Measurements from ENCODE around the gene TTC7B.

Gene TTC7B

GRCh38 chr14:90538095-90538494 is 278.1 kb downstream of the TTC7B start:
- H3K4me3 ChIP-seq (ENCODE audit: low read depth, low read length) = no peak overlapping the region
- no peak for TF ChIP-seq CTCF (IDR thresholded peaks at IDR 0.05; ENCODE audit: borderline replicate concordance, insufficient read depth, low read depth, low read length)

DNA sequence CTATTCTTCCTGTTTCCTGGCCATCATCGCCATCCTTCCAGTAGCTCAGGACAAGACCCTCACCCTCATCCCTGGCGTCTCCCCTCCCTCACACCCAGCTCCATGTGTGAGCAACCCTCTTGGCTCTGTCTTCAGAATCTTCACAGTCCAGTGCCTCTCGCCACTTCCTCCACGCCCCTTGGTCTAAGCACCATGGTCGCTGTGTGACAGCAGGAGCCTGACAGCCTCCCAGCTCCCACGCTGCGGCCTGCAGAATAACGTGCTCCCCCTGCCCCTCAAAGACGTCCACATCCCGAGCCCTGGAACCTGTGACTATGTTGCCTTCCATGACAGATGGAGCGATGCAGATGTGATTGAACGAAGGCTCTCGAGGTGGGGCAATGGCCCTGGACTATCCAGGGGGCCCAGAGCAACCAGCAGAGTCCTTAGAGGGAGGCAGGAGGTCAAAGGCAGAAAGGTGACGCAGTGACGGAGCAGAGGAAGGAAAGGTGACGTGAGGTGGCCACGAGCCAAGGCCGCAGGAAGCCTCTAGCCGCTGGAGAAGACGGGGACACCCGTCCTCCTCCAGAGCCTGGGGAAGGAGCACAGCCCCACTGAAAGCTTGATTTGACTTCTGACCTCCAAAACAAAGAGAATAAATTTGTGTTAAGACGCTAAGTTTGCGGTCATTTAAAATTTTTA is 279.6 kb downstream of the TTC7B start:
- H3K4me3 ChIP-seq (ENCODE audit: low read depth, low read length) = no peak overlapping the region
- no peak for TF ChIP-seq CTCF (IDR thresholded peaks at IDR 0.05; ENCODE audit: borderline replicate concordance, insufficient read depth, low read depth, low read length)

DNA sequence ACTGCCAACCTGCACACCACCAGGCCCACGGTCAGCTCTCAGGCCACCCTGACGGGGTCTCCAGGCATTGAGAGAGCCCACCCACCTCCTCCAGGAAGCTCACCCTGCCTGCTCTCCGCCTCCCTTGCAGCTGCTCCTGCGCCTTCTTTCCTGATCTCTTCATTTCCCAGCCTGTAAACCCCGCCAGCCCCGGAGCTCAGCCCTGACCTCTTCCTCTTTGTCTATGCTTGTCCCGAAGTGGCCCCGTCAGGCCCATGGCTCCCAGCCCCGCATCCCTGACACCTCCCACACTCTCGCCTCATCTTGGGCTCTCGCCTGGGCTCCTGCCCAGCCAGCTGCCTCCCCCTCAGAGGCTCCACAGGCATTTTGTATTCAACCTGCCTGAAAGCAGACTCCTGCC is 280.1 kb downstream of the TTC7B start:
- no peak for TF ChIP-seq CTCF (IDR thresholded peaks at IDR 0.05; ENCODE audit: borderline replicate concordance, insufficient read depth, low read depth, low read length)
- H3K4me3 ChIP-seq (ENCODE audit: low read depth, low read length) = no peak overlapping the region

DNA sequence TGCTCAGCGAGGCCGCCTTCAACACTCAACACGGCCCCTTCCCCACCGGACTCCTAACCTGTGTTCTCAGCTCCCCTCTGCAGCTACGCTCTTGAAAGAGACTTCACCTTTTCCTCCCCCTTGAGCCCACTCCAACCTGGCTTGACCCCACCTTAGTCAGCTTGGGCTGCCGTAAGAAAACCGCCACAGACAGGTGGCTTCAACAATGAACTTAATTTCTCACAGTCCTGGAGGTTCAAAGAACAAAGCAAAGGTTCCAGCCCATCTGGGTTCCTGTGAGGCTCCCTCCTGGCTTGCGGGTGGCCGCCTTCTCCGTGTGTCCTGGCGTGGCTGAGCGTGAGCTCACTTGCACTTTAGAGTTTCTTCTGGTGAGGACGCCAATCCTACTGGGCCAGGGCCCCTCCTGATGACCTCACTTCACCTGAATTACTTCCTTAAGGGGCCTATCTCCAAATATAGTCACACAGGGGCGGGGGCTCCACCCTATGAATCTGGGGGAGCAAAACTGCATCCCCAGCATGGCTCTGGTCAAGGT is 280.6 kb downstream of the TTC7B start:
- no peak overlapping the region for H3K4me3 ChIP-seq (ENCODE audit: low read depth, low read length)
- TF ChIP-seq CTCF (IDR thresholded peaks at IDR 0.05; ENCODE audit: borderline replicate concordance, insufficient read depth, low read depth, low read length) = no peak

- TF ChIP-seq CTCF (IDR thresholded peaks at IDR 0.05; ENCODE audit: borderline replicate concordance, insufficient read depth, low read depth, low read length) = no peak
- H3K4me3 ChIP-seq (ENCODE audit: low read depth, low read length) = no peak overlapping the region
These were observed 281.2 kb downstream of the TTC7B start for GRCh38 chr14:90534838-90535555.

DNA sequence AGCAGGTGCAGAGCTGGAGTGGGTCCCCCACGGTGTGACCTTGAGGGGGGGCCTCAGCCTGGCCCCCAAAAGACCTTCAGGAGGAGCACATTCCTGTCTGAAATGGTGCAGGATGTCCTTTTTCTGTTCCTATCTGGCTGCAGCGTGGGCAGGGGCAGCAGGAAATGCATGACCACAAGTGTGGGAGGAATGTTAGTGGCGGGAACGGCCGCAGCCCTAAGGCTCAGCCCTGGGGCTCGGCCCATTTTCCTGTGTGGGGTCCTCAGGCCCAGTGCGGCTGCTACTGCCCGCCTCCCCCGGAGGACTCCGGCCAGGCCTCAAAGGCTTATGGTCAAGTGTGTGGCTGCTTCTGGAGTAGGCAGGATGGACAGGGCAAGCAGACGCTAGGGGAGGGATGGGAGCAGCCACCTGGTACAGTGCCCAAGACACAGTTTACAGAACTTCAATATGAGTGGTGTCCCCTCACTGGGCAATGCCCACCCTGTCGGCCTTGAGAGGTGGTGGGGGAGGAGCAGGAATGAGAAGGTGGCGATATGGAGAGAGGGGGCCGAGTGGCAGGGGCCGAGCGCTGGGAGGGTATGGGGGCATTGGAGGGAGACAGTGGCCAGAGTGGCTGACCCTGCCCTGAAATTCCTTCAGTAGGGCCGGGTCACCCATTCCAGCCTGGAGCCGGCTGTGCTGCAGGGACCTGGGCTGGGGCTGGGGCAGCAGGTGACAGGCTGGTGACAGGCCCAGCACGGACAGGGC is 282.0 kb downstream of the TTC7B start:
- no peak overlapping the region for H3K4me3 ChIP-seq (ENCODE audit: low read depth, low read length)

More for the DNA sequence above, 282.0 kb downstream of the TTC7B start:
- TF ChIP-seq CTCF (IDR thresholded peaks at IDR 0.05; ENCODE audit: borderline replicate concordance, insufficient read depth, low read depth, low read length) = no peak
